DMS 273 (cell line): ENCODE measurements around the gene TMEM220.

ENCODE experiments used
- DNase-seq: peaks from one replicate; lab custom pipeline; 2025; ENCODE audit not compliant: unreplicated experiment; lab: John Stamatoyannopoulos, UW

TMEM220 gene

DNA sequence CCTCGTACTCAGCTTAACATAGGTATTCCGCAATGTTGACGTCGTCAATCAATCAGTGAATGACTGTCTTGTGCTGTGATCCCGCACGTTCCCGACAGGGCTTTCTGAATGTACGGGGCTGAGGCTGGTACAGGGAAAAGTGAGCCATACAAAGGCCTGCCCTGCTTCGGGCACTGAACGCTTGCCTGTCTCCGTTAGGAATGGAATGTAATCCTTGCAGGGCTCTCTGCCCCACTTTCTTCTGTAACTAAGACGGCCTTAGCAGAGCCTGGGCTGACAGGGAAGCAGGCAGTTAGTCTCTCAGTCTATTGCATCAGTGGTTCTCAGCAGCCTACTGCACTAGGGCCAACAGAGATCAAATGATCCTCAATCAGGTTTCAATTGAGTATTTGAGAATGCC, 56.5 kb downstream of the TMEM220 start:
- no peak for DNase-seq

DNA sequence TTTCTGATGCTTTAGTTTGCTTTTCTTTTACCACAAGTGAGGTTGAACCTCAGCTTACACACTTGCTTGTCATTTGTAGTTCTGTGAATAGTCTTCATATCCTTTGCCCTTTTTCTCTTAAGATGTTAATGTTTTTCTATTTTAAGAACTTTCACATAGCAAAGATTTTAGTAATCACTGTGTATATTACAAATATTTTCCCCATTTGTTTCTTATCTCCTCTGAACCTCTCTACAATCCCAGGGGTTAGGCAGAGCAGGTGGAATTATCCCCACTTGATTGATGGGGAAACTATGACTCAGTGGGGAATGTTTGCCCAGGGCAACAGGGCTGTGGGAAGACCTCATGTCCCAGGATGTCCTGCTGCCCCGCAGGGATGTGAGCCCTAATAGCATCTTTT, 61.0 kb downstream of the TMEM220 start:
- no peak for DNase-seq

DNA sequence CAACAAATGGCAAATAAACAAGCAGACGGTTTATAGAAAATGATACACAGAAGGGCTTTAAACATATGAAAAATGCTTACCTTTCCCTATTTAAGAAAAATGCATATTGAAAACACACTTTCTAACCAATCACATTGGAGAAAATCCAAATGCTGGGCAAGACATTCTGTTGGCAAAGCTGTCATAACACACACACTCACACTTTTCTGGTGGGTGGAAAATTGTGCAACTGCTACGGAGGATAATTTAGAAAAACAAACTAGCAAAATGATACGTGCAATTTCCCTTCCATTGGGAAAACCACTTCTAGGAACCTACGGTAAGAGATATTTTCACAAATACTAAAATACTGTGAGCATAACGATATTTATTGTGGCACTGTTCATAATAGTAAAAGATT, 62.9 kb downstream of the TMEM220 start:
- no peak for DNase-seq

GRCh38 chr17:10664571-10664970, 65.3 kb downstream of the TMEM220 start:
- DNase-seq, result no peak
